Gastrocnemius medialis (tissue), 4 donors: ENCODE measurements around the gene FGFR3. TPM values are rescaled to one million over a fixed set of nuclear protein-coding genes. Genes with fewer than 3 reads are reported as not detected.

Experiments
- ATAC-seq, 2 donors: fragments of 150-250 bp; one replicate each; pipeline ENCODE4 v1.9.1; 2016
- DNase-seq, 2 donors: peaks; one replicate each; pipeline ENCODE4 v3.0.0-alpha.2; 2019
- H3K27ac ChIP-seq, 4 donors: fragments of 200-600 bp; sonication (generic); 1 replicate in 1 of 4; 2 replicates in 3 of 4; pipeline ENCODE4 v1.5.1; 2016 to 2018; ENCODE audit warnings: mild to moderate bottlenecking in 2 of 4, moderate library complexity in 1 of 4
- H3K27me3 ChIP-seq, 3 donors: fragments of 200-600 bp; sonication (generic) in 2 of 3; 1 replicate in 1 of 3; 2 replicates in 2 of 3; pipeline versions ENCODE4 v1.5.1 to v1.6.0; 2016 to 2019; ENCODE audit warnings: mild to moderate bottlenecking in 1 of 3, moderate library complexity in 1 of 3
- H3K36me3 ChIP-seq, 2 donors: fragments of 200-600 bp; sonication (generic) in 1 of 2; one replicate each; pipeline ENCODE4 v1.5.1; 2017 to 2018
- H3K4me1 ChIP-seq, 2 donors: fragments of 200-600 bp; sonication (generic) in 1 of 2; one replicate each; pipeline ENCODE4 v1.5.1; 2016 to 2017; ENCODE audit warnings: mild to moderate bottlenecking in 2 of 2
- H3K4me3 ChIP-seq, 4 donors: fragments of 200-600 bp; sonication (generic) in 3 of 4; 1 replicate in 1 of 4; 2 replicates in 3 of 4; pipeline ENCODE4 v1.5.1; 2016 to 2019; ENCODE audit warnings: mild to moderate bottlenecking in 2 of 4
- H3K9me3 ChIP-seq, 3 donors: fragments of 200-600 bp; sonication (generic) in 2 of 3; 1 replicate in 1 of 3; 2 replicates in 2 of 3; pipeline ENCODE4 v1.5.1; 2016 to 2019
- CTCF ChIP-seq, 5 experiments: fragments of 450-650 bp in 3 of 5; fragments of 200-600 bp in 2 of 5; sonication (generic) in 2 of 5; IDR thresholded peaks in 4 of 5; conservative IDR thresholded peaks in 1 of 5; 1 replicate in 4 of 5; 2 replicates in 1 of 5; pipeline ENCODE4 v1.5.1; 2016 to 2019; ENCODE audit warnings: antibody characterized with exemption in 5 of 5, mild to moderate bottlenecking in 3 of 5, moderate library complexity in 3 of 5
- POLR2A ChIP-seq, 2 donors: fragments of 450-650 bp; IDR thresholded peaks; one replicate each; pipeline ENCODE4 v1.6.1; 2017; ENCODE audit warnings: antibody characterized with exemption in 2 of 2, mild to moderate bottlenecking in 2 of 2, moderate library complexity in 2 of 2
- in situ Hi-C, 4 donors: fragments of 200-750 bp; cut with MboI; loops; one replicate each; pipeline versions ENCODE4 v1.15.0 to v1.8.0; 2017; ENCODE audit warnings: low sequenced_read_pairs in 4 of 4
- intact Hi-C: fragments of 100-400 bp; cut with DNase I; formaldehyde crosslinking; loops from one replicate; pipeline ENCODE4 v1.15.1; 2023; ENCODE audit warnings: low total_unique reads
- total RNA-seq, 4 donors: library from RNA; depleted of rRNA; stranded (reverse); fragments of >200 nt; gene quantifications; one replicate each; pipeline versions ENCODE4 v1.1.0 to v1.2.3, GENCODE V29; 2016

The FGFR3 gene
- total RNA-seq, 4 donors from 2014 or later: 0.15 to 0.51 (median 0.18) TPM; not detected in 1

- no peak overlapping the region for H3K27ac ChIP-seq
- intact Hi-C loops (no loop called here), in situ Hi-C loops (no loop called here)
- no peaks in the 10 kb centered on the region for H3K9me3 ChIP-seq
- DNase-seq: no peak
- TF ChIP-seq POLR2A (IDR thresholded peaks at IDR 0.05) (no peak), CTCF (IDR thresholded peaks at IDR 0.05 in 4 of 5, conservative IDR thresholded peaks at IDR 0.05 in 1 of 5) (no peak)
- H3K36me3 ChIP-seq: no peaks in the 10 kb centered on the region
- ATAC-seq: no peak
- peak overlapping the region; percentile 13 to 42 (median 26) for H3K4me3 ChIP-seq
- H3K4me1 ChIP-seq: peaks cover 0 to 7% of the 10 kb centered on the region in 2 donors
- peaks cover 2 to 18% (median 16%) of the 10 kb centered on the region in 3 donors for H3K27me3 ChIP-seq
Measured at GRCh38 chr4:1766106-1767060, 26.7 kb upstream of the FGFR3 start.

GRCh38 chr4:1767061-1767769 is 25.9 kb upstream of the FGFR3 start:
- in situ Hi-C loops (no loop called here), intact Hi-C loops (no loop called here)
- no peak for DNase-seq
- H3K4me3 ChIP-seq: peak overlapping the region; percentile 13 to 42 (median 26)
- no peaks in the 10 kb centered on the region for H3K36me3 ChIP-seq
- peaks cover 2 to 18% (median 13%) of the 10 kb centered on the region in 3 donors for H3K27me3 ChIP-seq
- H3K9me3 ChIP-seq: no peaks in the 10 kb centered on the region
- no peak overlapping the region for H3K27ac ChIP-seq
- no peak for TF ChIP-seq CTCF (IDR thresholded peaks at IDR 0.05 in 4 of 5, conservative IDR thresholded peaks at IDR 0.05 in 1 of 5)
- TF ChIP-seq POLR2A (IDR thresholded peaks at IDR 0.05): no peak
- peaks cover 0 to 7% of the 10 kb centered on the region in 2 donors for H3K4me1 ChIP-seq
- ATAC-seq: no peak

- in situ Hi-C loops: no loop called here
- Histone ChIP-seq H3K4me1 (peaks cover 0 to 7% of the 10 kb centered on the region in 2 donors), H3K27me3 (peaks cover 2 to 18% (median 9%) of the 10 kb centered on the region in 3 donors), H3K4me3 (peak overlapping the region in 1 of 4 donors; percentile 24), H3K36me3 (no peaks in the 10 kb centered on the region), H3K9me3 (no peaks in the 10 kb centered on the region), H3K27ac (no peak overlapping the region)
- intact Hi-C loops: no loop called here
- ATAC-seq (no peak), DNase-seq (no peak)
- TF ChIP-seq CTCF (IDR thresholded peaks at IDR 0.05 in 4 of 5, conservative IDR thresholded peaks at IDR 0.05 in 1 of 5): no peak
- no peak for TF ChIP-seq POLR2A (IDR thresholded peaks at IDR 0.05)
Measured at GRCh38 chr4:1767770-1768366, 25.2 kb upstream of the FGFR3 start.

- no peak for ATAC-seq
- TF ChIP-seq POLR2A (IDR thresholded peaks at IDR 0.05) (no peak), CTCF (IDR thresholded peaks at IDR 0.05 in 4 of 5, conservative IDR thresholded peaks at IDR 0.05 in 1 of 5) (no peak)
- in situ Hi-C loops: no loop called here
- intact Hi-C loops: no loop called here
- Histone ChIP-seq H3K4me1 (peaks cover 0 to 3% of the 10 kb centered on the region in 2 donors), H3K27me3 (peaks cover 2 to 18% (median 9%) of the 10 kb centered on the region in 3 donors), H3K9me3 (no peaks in the 10 kb centered on the region), H3K27ac (no peak overlapping the region), H3K4me3 (no peak overlapping the region), H3K36me3 (no peaks in the 10 kb centered on the region)
- DNase-seq: no peak
Measured at GRCh38 chr4:1768367-1769034, 24.6 kb upstream of the FGFR3 start.
